Renal cortical epithelial cell (primary cell): ENCODE data around the gene RIMS3. TPM values are rescaled to one million over a fixed set of nuclear protein-coding genes. Genes with fewer than 3 reads are reported as not detected.
"Not testable (repeated sequence)": the region's sequence is repeated elsewhere in the genome, so short reads cannot be mapped to it uniquely, and the experiment has no call there.

Experiments
- DNase-seq: peaks from one replicate; pipeline ENCODE4 v3.0.0-alpha.2; 2011; ENCODE audit warnings: low read depth
- total RNA-seq: library from RNA; depleted of rRNA; stranded (reverse); fragments of >200 nt; gene quantifications from 2 replicates; pipeline ENCODE4 v1.2.3, GENCODE V29; 2014

The RIMS3 gene
- 6.7 and 12.5 TPM in 2 replicates for total RNA-seq

- DNase-seq, result no peak
Measured at GRCh38 chr1:40665335-40666171, at the start of gene RIMS3. Gene RIMS3 (minus strand): TSS chr1:40665682. CDS start chr1:40641925, 23,757 bp downstream.

GRCh38 chr1:40712997-40713396 is 47.5 kb upstream of the RIMS3 start:
- no peak for DNase-seq

- DNase-seq, result no peak
Measured at GRCh38 chr1:40712405-40712944, 47.0 kb upstream of the RIMS3 start.

GRCh38 chr1:40711465-40712404 is 46.3 kb upstream of the RIMS3 start:
- peak; percentile 92 for DNase-seq

- no peak for DNase-seq
Measured at GRCh38 chr1:40710581-40711315, 45.3 kb upstream of the RIMS3 start.

- DNase-seq, result no peak
Measured at GRCh38 chr1:40709802-40710278, 44.4 kb upstream of the RIMS3 start.

GRCh38 chr1:40709100-40709801 is 43.8 kb upstream of the RIMS3 start:
- peak; percentile 99 for DNase-seq

- DNase-seq, result peak; percentile 93
Measured at GRCh38 chr1:40708750-40709099, 43.2 kb upstream of the RIMS3 start.

GRCh38 chr1:40706626-40707025 is 41.1 kb upstream of the RIMS3 start:
- no peak for DNase-seq

GRCh38 chr1:40704817-40705733 is 39.6 kb upstream of the RIMS3 start:
- peak; percentile 68 for DNase-seq

- DNase-seq, result peak; percentile 90
Measured at GRCh38 chr1:40703316-40703715, 37.8 kb upstream of the RIMS3 start.

- DNase-seq, result not testable (repeated sequence)
Measured at GRCh38 chr1:40702810-40703209, 37.3 kb upstream of the RIMS3 start.

GRCh38 chr1:40701684-40702083 is 36.2 kb upstream of the RIMS3 start:
- no peak for DNase-seq

- no peak for DNase-seq
Measured at GRCh38 chr1:40699787-40700186, 34.3 kb upstream of the RIMS3 start.

- DNase-seq, result no peak
Measured at GRCh38 chr1:40697436-40697835, 32.0 kb upstream of the RIMS3 start.

- DNase-seq, result no peak
Measured at GRCh38 chr1:40696294-40696693, 30.8 kb upstream of the RIMS3 start.

- no peak for DNase-seq
Measured at GRCh38 chr1:40694353-40694874, 28.9 kb upstream of the RIMS3 start.

GRCh38 chr1:40693425-40693824 is 27.9 kb upstream of the RIMS3 start:
- no peak for DNase-seq

- peak; percentile 31 for DNase-seq
Measured at GRCh38 chr1:40692429-40692895, 27.0 kb upstream of the RIMS3 start.
